Progenitor cell of endocrine pancreas (in vitro differentiated cells): ENCODE data around the gene NXPH3. TPM values are rescaled to one million over a fixed set of nuclear protein-coding genes. Genes with fewer than 3 reads are reported as not detected.
"Not testable (repeated sequence)": the region's sequence is repeated elsewhere in the genome, so short reads cannot be mapped to it uniquely, and the experiment has no call there.

Experiments
- DNase-seq: peaks from one replicate; pipeline ENCODE4 v3.0.0; 2021; ENCODE audit warnings: low spot score; ENCODE audit not compliant: unreplicated experiment
- H3K27ac Mint-ChIP-seq: 2 replicates; pipeline ENCODE4 v1.8.0; 2021; ENCODE audit warnings: mild to moderate bottlenecking, moderate library complexity, mixed read lengths
- H3K27me3 Mint-ChIP-seq: 2 replicates; pipeline ENCODE4 v1.8.0; 2021; ENCODE audit warnings: mixed read lengths
- H3K36me3 Mint-ChIP-seq: 2 replicates; pipeline ENCODE4 v1.8.0; 2022; ENCODE audit warnings: mixed read lengths; ENCODE audit not compliant: insufficient read depth
- H3K4me1 Mint-ChIP-seq: 2 replicates; pipeline ENCODE4 v1.8.0; 2021; ENCODE audit warnings: low read depth, mixed read lengths
- H3K4me3 Mint-ChIP-seq: 2 replicates; pipeline ENCODE4 v1.8.0; 2021; ENCODE audit warnings: low read depth, mild to moderate bottlenecking, moderate library complexity, mixed read lengths
- H3K9me3 Mint-ChIP-seq: 2 replicates; pipeline ENCODE4 v1.8.0; 2021; ENCODE audit warnings: low read depth, mixed read lengths
- total RNA-seq: library from RNA; stranded (reverse); gene quantifications from 2 replicates; pipeline ENCODE4 v1.2.1, GENCODE V29; 2021
- TF ChIP-seq, protein P1 (sequence below): fragments of 200-600 bp; sonication (generic); IDR thresholded peaks from one replicate; pipeline ENCODE4 v1.5.0; 2021; ENCODE audit warnings: antibody characterized with exemption, mild to moderate bottlenecking; ENCODE audit not compliant: unreplicated experiment

The NXPH3 gene
- total RNA-seq, 1 donor from 2014 or later, result 0.38 TPM

DNA sequence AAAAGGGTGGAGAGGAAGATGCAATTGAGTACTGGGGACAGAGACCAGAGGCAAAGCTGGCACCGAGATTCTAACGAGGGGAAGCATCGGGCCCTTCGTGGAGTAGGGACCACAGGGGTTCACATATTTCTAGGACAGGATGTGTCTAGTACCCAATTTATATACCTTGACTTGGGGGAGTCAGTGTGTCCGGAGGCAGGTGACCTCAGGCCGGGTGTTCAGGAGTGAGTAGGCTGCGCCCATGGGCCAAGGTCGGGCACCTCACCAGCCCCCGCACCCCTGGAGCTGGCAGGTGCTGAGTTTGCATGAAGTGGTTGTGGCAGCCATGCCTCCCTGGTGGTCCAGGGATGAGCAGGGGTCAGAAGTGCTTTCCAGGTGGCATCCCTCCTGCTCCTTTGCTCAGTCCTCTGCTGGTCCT lies 8.6 kb upstream of the NXPH3 start:
- Mint-ChIP-seq H3K9me3 (no peaks in the 10 kb centered on the region), H3K4me1 (peaks cover 4% of the 10 kb centered on the region), H3K4me3 (no peak overlapping the region), H3K27ac (no peak overlapping the region), H3K36me3 (no peaks in the 10 kb centered on the region), H3K27me3 (peaks cover 53% of the 10 kb centered on the region)
- DNase-seq, result no peak
- TF ChIP-seq, protein P1, sequence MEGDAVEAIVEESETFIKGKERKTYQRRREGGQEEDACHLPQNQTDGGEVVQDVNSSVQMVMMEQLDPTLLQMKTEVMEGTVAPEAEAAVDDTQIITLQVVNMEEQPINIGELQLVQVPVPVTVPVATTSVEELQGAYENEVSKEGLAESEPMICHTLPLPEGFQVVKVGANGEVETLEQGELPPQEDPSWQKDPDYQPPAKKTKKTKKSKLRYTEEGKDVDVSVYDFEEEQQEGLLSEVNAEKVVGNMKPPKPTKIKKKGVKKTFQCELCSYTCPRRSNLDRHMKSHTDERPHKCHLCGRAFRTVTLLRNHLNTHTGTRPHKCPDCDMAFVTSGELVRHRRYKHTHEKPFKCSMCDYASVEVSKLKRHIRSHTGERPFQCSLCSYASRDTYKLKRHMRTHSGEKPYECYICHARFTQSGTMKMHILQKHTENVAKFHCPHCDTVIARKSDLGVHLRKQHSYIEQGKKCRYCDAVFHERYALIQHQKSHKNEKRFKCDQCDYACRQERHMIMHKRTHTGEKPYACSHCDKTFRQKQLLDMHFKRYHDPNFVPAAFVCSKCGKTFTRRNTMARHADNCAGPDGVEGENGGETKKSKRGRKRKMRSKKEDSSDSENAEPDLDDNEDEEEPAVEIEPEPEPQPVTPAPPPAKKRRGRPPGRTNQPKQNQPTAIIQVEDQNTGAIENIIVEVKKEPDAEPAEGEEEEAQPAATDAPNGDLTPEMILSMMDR, result no peak

- H3K9me3 Mint-ChIP-seq, result no peaks in the 10 kb centered on the region
- peaks cover 4% of the 10 kb centered on the region for H3K4me1 Mint-ChIP-seq
- TF ChIP-seq, protein P1, result peak; percentile 94
- H3K36me3 Mint-ChIP-seq, result no peaks in the 10 kb centered on the region
- peak; percentile 93 for DNase-seq
- peaks cover 59% of the 10 kb centered on the region for H3K27me3 Mint-ChIP-seq
- H3K27ac Mint-ChIP-seq, result peak overlapping the region; percentile 86
- H3K4me3 Mint-ChIP-seq, result peak overlapping the region; percentile 57
These were observed 7.6 kb upstream of the NXPH3 start for GRCh38 chr17:49567871-49568694.

GRCh38 chr17:49568695-49569047 lies 7.0 kb upstream of the NXPH3 start:
- not testable (repeated sequence) for H3K27ac Mint-ChIP-seq, H3K4me3 Mint-ChIP-seq, H3K4me1 Mint-ChIP-seq, H3K9me3 Mint-ChIP-seq, DNase-seq, H3K36me3 Mint-ChIP-seq
- peaks cover 61% of the 10 kb centered on the region for H3K27me3 Mint-ChIP-seq

GRCh38 chr17:49570540-49571242 lies 5.0 kb upstream of the NXPH3 start:
- Mint-ChIP-seq H3K4me1 (peaks cover 4% of the 10 kb centered on the region), H3K27me3 (peaks cover 73% of the 10 kb centered on the region), H3K9me3 (no peaks in the 10 kb centered on the region), H3K4me3 (no peak overlapping the region), H3K36me3 (no peaks in the 10 kb centered on the region), H3K27ac (no peak overlapping the region)
- TF ChIP-seq, protein P1, result no peak
- no peak for DNase-seq

- peaks cover 69% of the 10 kb centered on the region for H3K27me3 Mint-ChIP-seq
- TF ChIP-seq, protein P1, result no peak
- H3K36me3 Mint-ChIP-seq, result no peaks in the 10 kb centered on the region
- H3K4me1 Mint-ChIP-seq, result peaks cover under 1% of the 10 kb centered on the region
- no peak for DNase-seq
- H3K4me3 Mint-ChIP-seq, result no peak overlapping the region
- H3K27ac Mint-ChIP-seq, result no peak overlapping the region
- H3K9me3 Mint-ChIP-seq, result no peaks in the 10 kb centered on the region
These were observed 4.4 kb upstream of the NXPH3 start for GRCh38 chr17:49571283-49571682.

DNA sequence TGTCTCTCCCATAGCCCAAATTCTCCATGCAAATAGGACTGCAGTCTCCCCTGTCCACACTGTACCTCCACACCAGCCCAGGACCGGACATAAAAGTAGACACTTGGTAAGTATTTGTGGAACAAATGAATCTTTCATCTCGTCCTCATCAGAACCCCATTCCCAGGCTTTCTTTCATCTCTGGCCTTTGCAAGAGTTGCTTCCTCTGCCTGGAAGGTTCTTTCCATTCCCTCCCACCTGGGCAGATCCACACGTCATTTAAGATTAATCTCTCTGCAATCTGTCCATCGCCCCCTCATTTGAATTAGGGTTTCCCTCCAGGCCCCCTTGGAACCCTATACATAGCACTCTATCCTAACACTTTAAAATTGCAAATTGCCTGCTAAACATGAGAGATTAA lies 3.9 kb upstream of the NXPH3 start:
- H3K4me1 Mint-ChIP-seq, result peaks cover 1% of the 10 kb centered on the region
- TF ChIP-seq, protein P1, result no peak
- no peak for DNase-seq
- H3K36me3 Mint-ChIP-seq, result no peaks in the 10 kb centered on the region
- no peaks in the 10 kb centered on the region for H3K9me3 Mint-ChIP-seq
- no peak overlapping the region for H3K27ac Mint-ChIP-seq
- no peak overlapping the region for H3K4me3 Mint-ChIP-seq
- peaks cover 68% of the 10 kb centered on the region for H3K27me3 Mint-ChIP-seq
